IMR-90 (cell line): Measurements from ENCODE around the gene PPDPF. TPM values are rescaled to one million over a fixed set of nuclear protein-coding genes. Genes with fewer than 3 reads are reported as not detected.

ENCODE experiments used
- ATAC-seq: fragments of 200-7000 bp; cut with Tn5 transposase; 2 replicates; pipeline ENCODE4 v1.9.1; 2020; ENCODE audit warnings: low read depth, mild to moderate bottlenecking, moderate library complexity
- BruUV-seq: library from RNA; stranded (reverse); fragments of 400-500 nt; replicated peaks from 2 replicates; lab custom pipeline; 2021; lab: Mats Ljungman, UMichigan
- CTCF ChIA-PET: fragments of 300-600 bp; formaldehyde crosslinking; extraction: SDS; loops from one replicate; lab custom pipeline; 2021; ENCODE audit warnings: antibody characterized with exemption; lab: Yijun Ruan, JAX
- POLR2A ChIA-PET: fragments of 300-600 bp; sonication (Branson Sonifier 250); formaldehyde crosslinking; loops from one replicate; lab custom pipeline; 2022; ENCODE audit warnings: antibody characterized with exemption; ENCODE audit not compliant: unreplicated experiment; lab: Charles Lee
- DNase-seq: peaks from one replicate; pipeline ENCODE4 v3.0.0; 2013
- H2AFZ ChIP-seq: replicated peaks from 2 replicates; pipeline ENCODE3; 2013; ENCODE audit warnings: low read length, mild to moderate bottlenecking; ENCODE audit not compliant: poor library complexity
- H2AK5ac ChIP-seq: 2 replicates; pipeline ENCODE4 v1.6.1; 2013; ENCODE audit warnings: low read depth, low read length, inconsistent platforms
- H2AK9ac ChIP-seq: replicated peaks from 2 replicates; pipeline ENCODE3; 2013; ENCODE audit warnings: mild to moderate bottlenecking, low read depth, low read length, moderate library complexity; ENCODE audit not compliant: poor library complexity
- H2BK120ac ChIP-seq: 2 replicates; pipeline ENCODE4 v1.6.1; 2013; ENCODE audit warnings: low read depth, low read length, inconsistent platforms
- H2BK15ac ChIP-seq: 3 replicates; pipeline ENCODE4 v1.6.1; 2013; ENCODE audit warnings: low read depth, low read length, inconsistent platforms
- H2BK20ac ChIP-seq: 2 replicates; pipeline ENCODE4 v1.6.1; 2013; ENCODE audit warnings: low read depth, mild to moderate bottlenecking, inconsistent platforms, low read length, moderate library complexity
- H2BK5ac ChIP-seq: 2 replicates; pipeline ENCODE4 v1.6.1; 2013; ENCODE audit warnings: mild to moderate bottlenecking, low read depth, low read length, inconsistent platforms; ENCODE audit not compliant: poor library complexity, severe bottlenecking
- H3K14ac ChIP-seq: replicated peaks from 2 replicates; pipeline ENCODE4 v1.6.1; 2013; ENCODE audit warnings: low read depth, low read length, inconsistent platforms
- H3K18ac ChIP-seq: 2 replicates; pipeline ENCODE4 v1.6.1; 2013; ENCODE audit warnings: low read depth, low read length, control low read depth
- H3K23ac ChIP-seq: 2 replicates; pipeline ENCODE4 v1.6.1; 2013; ENCODE audit warnings: low read depth, low read length, inconsistent platforms
- H3K27ac ChIP-seq: 2 replicates; pipeline ENCODE4 v1.5.1; 2013; ENCODE audit warnings: mild to moderate bottlenecking, control low read depth, low read length; ENCODE audit not compliant: insufficient read depth
- H3K27me3 ChIP-seq: 2 replicates; pipeline ENCODE4 v1.6.1; 2013; ENCODE audit warnings: low read length; ENCODE audit not compliant: control insufficient read depth, insufficient read depth
- H3K36me3 ChIP-seq: 2 replicates; pipeline ENCODE4 v1.6.1; 2013; ENCODE audit warnings: low read length, mixed read lengths; ENCODE audit not compliant: control insufficient read depth, insufficient read depth
- H3K4ac ChIP-seq: 2 replicates; pipeline ENCODE4 v1.6.1; 2013; ENCODE audit warnings: low read depth, low read length, inconsistent platforms
- H3K4me1 ChIP-seq: 2 replicates; pipeline ENCODE4 v1.6.1; 2013; ENCODE audit warnings: low read length, mixed read lengths; ENCODE audit not compliant: control insufficient read depth, insufficient read depth
- H3K4me2 ChIP-seq: 2 replicates; pipeline ENCODE4 v1.6.1; 2013; ENCODE audit warnings: low read depth, mild to moderate bottlenecking, control low read depth, low read length, moderate library complexity
- H3K4me3 ChIP-seq: 2 replicates; pipeline ENCODE4 v1.5.1; 2013; ENCODE audit warnings: low read depth, mild to moderate bottlenecking, control low read depth, low read length, moderate library complexity; ENCODE audit not compliant: insufficient read depth
- H3K56ac ChIP-seq: 2 replicates; pipeline ENCODE4 v1.6.1; 2013; ENCODE audit warnings: low read length, inconsistent platforms; ENCODE audit not compliant: insufficient read depth; ENCODE audit errors: extremely low read depth
- H3K79me1 ChIP-seq, 2 experiments: 2 replicates each; pipeline ENCODE4 v1.6.1; 2013; ENCODE audit warnings: low read length in 2 of 2, inconsistent platforms in 1 of 2, low read depth in 1 of 2
- H3K9ac ChIP-seq: 2 replicates; pipeline ENCODE4 v1.6.1; 2013; ENCODE audit warnings: low read depth, low read length, control low read depth
- H3K9me1 ChIP-seq: 2 replicates; pipeline ENCODE4 v1.6.1; 2013; ENCODE audit warnings: low read length, inconsistent platforms; ENCODE audit not compliant: insufficient read depth
- H3K9me3 ChIP-seq: 2 replicates; pipeline ENCODE4 v1.6.1; 2013; ENCODE audit warnings: low read length; ENCODE audit not compliant: control insufficient read depth, insufficient read depth
- H4K20me1 ChIP-seq: 2 replicates; pipeline ENCODE4 v1.6.1; 2013; ENCODE audit warnings: low read length, inconsistent platforms; ENCODE audit not compliant: insufficient read depth
- H4K5ac ChIP-seq: 2 replicates; pipeline ENCODE4 v1.6.1; 2013; ENCODE audit warnings: mild to moderate bottlenecking, low read depth, low read length, control low read depth
- H4K8ac ChIP-seq, 2 experiments: 2 replicates each; pipeline ENCODE4 v1.6.1; 2013; ENCODE audit warnings: low read depth in 2 of 2, low read length in 2 of 2, control low read depth in 1 of 2, inconsistent platforms in 1 of 2
- H4K91ac ChIP-seq: 2 replicates; pipeline ENCODE4 v1.6.1; 2013; ENCODE audit warnings: low read depth, low read length, inconsistent platforms; ENCODE audit not compliant: insufficient read depth
- BHLHE40 ChIP-seq: fragments of 150-350 bp; IDR thresholded peaks from 2 replicates; pipeline ENCODE4 v1.6.1; 2016; ENCODE audit warnings: mild to moderate bottlenecking, low read depth, low read length
- CEBPB ChIP-seq: IDR thresholded peaks from 2 replicates; pipeline ENCODE4 v1.6.1; 2012; ENCODE audit warnings: low read depth, low read length, improper control_type of control experiment
- CHD1 ChIP-seq: IDR thresholded peaks from 2 replicates; pipeline ENCODE4 v1.6.1; 2012; ENCODE audit warnings: low read depth, low read length, improper control_type of control experiment
- CTCF ChIP-seq: conservative IDR thresholded peaks from 2 replicates; pipeline ENCODE4 v1.5.1; 2012; ENCODE audit warnings: mild to moderate bottlenecking, low read depth, low read length, improper control_type of control experiment
- FOS ChIP-seq: fragments of 150-350 bp; IDR thresholded peaks from 2 replicates; pipeline ENCODE4 v1.6.1; 2016; ENCODE audit warnings: low read depth, low read length
- MAFK ChIP-seq: IDR thresholded peaks from 2 replicates; pipeline ENCODE4 v1.6.1; 2012; ENCODE audit warnings: low read depth, low read length, improper control_type of control experiment
- NFE2L2 ChIP-seq: fragments of 150-350 bp; IDR thresholded peaks from 2 replicates; pipeline ENCODE4 v1.6.1; 2016; ENCODE audit warnings: low read depth, mild to moderate bottlenecking, low read length
- RCOR1 ChIP-seq: IDR thresholded peaks from 2 replicates; pipeline ENCODE4 v1.6.1; 2012; ENCODE audit warnings: mild to moderate bottlenecking, low read length, improper control_type of control experiment; ENCODE audit not compliant: insufficient replicate concordance
- RFX5 ChIP-seq: IDR thresholded peaks from 2 replicates; pipeline ENCODE4 v1.8.0; 2012; ENCODE audit warnings: low read depth, mild to moderate bottlenecking, low read length, moderate library complexity
- USF2 ChIP-seq: fragments of 150-350 bp; IDR thresholded peaks from 2 replicates; pipeline ENCODE4 v1.6.1; 2017; ENCODE audit warnings: mild to moderate bottlenecking, antibody characterized with exemption, low read length, low read depth
- WGBS, 2 experiments: methylation state at CpG; one replicate each; pipeline versions ENCODE4 v1.1.5 to v1.1.7; 2013; ENCODE audit warnings: missing lambda C conversion rate in 2 of 2; ENCODE audit not compliant: insufficient read length in 1 of 2; ENCODE audit errors: extremely low coverage in 2 of 2; 5-methylcytosine and 5-hydroxymethylcytosine counted together
- dilution Hi-C: fragments of 300-500 bp; cut with HindIII; formaldehyde crosslinking; loops from one replicate; pipeline ENCODE4 v1.14.3; 2018; ENCODE audit warnings: low sequenced_read_pairs; ENCODE audit not compliant: unreplicated experiment
- in situ Hi-C: fragments of 300-500 bp; cut with MboI; formaldehyde crosslinking; loops from 3 replicates; pipeline ENCODE4 v1.14.3; 2019; ENCODE audit warnings: low sequenced_read_pairs, inconsistent platforms, mixed read lengths
- intact Hi-C: fragments of 100-400 bp; cut with micrococcal nuclease; formaldehyde crosslinking; loops from 2 replicates; pipeline ENCODE4 v1.10.0; 2022
- polyA plus RNA-seq, 3 experiments: library from polyadenylated mRNA; depleted of rRNA; stranded (reverse); fragments of >200 nt; gene quantifications; 2 replicates each; pipeline ENCODE4 v1.2.3, GENCODE V29; 2012; ENCODE audit warnings: low replicate concordance in 1 of 3
- total RNA-seq: library from RNA; depleted of rRNA; stranded (reverse); fragments of >200 nt; gene quantifications from 2 replicates; pipeline ENCODE4 v1.2.3, GENCODE V29; 2012

PPDPF gene
- total and polyA plus RNA-seq, 2 of the 4 experiments (the other 2 are of a cell fraction), result 12.9 to 171 TPM

- no peak for TF ChIP-seq CTCF
- TF ChIP-seq BHLHE40, result no peak
- no peak for TF ChIP-seq MAFK
Measured at GRCh38 chr20:63491635-63492230, 28.8 kb upstream of the PPDPF start (continued).

- H2BK120ac ChIP-seq, result no peak overlapping the region
- in situ Hi-C loops (no loop called here), dilution Hi-C loops (no loop called here), intact Hi-C loops (no loop called here)
- H3K14ac ChIP-seq, result no peak overlapping the region
- no TSS peak for BruUV-seq
- no peak overlapping the region for H2AK9ac ChIP-seq
- H3K79me1 ChIP-seq, result no peaks in the 10 kb centered on the region
- no peaks in the 10 kb centered on the region for H3K4me1 ChIP-seq
- no peak overlapping the region for H4K5ac ChIP-seq
- H2AFZ ChIP-seq, result no peak overlapping the region
- DNase-seq (no peak), ATAC-seq (no peak)
- no peak overlapping the region for H2BK20ac ChIP-seq
- no peaks in the 10 kb centered on the region for H3K9me3 ChIP-seq
- no peak overlapping the region for H3K27ac ChIP-seq
- no peak overlapping the region for H2BK15ac ChIP-seq
- H4K20me1 ChIP-seq, result peaks cover 4% of the 10 kb centered on the region; the same call in 1 of the 2 replicates
- H3K18ac ChIP-seq, result no peak overlapping the region
- no peak overlapping the region for H3K4me2 ChIP-seq
- H2AK5ac ChIP-seq, result no peak overlapping the region
- 62 to 100% methylated on average over 1 to 2 of the region's 2 CpGs for WGBS, 2 experiments
- POLR2A ChIA-PET, result no interaction called here
- CTCF ChIA-PET, result no interaction called here
- no peaks in the 10 kb centered on the region for H3K36me3 ChIP-seq
- H4K8ac ChIP-seq, result no peak overlapping the region
- TF ChIP-seq RFX5 (no peak), BHLHE40 (no peak), FOS (no peak), CHD1 (no peak), NFE2L2 (no peak), RCOR1 (no peak), CEBPB (no peak), USF2 (no peak)
- H3K9me1 ChIP-seq, result no peaks in the 10 kb centered on the region
- H4K91ac ChIP-seq, result no peak overlapping the region
- no peak overlapping the region for H3K56ac ChIP-seq
- no peak overlapping the region for H3K4me3 ChIP-seq
- peaks cover 13% of the 10 kb centered on the region; the same call in 1 of the 2 replicates for H3K27me3 ChIP-seq
- no peak overlapping the region for H3K9ac ChIP-seq
- no peak overlapping the region for H3K4ac ChIP-seq
- no peak overlapping the region for H3K23ac ChIP-seq
- H2BK5ac ChIP-seq, result no peak overlapping the region
Measured at GRCh38 chr20:63492518-63492917, 28.0 kb upstream of the PPDPF start.
